Endothelial cell of umbilical vein (primary cell): Measurements from ENCODE around the gene BCL7A. TPM values are rescaled to one million over a fixed set of nuclear protein-coding genes. Genes with fewer than 3 reads are reported as not detected.

ENCODE experiments used
- BruUV-seq: library from RNA; stranded (reverse); fragments of 400-500 nt; replicated peaks from 2 replicates; lab custom pipeline; 2021; lab: Mats Ljungman, UMichigan
- CTCF ChIA-PET: fragments of 300-600, 350-600 bp; sonication (Branson Sonifier 250); formaldehyde crosslinking; loops from one replicate; lab custom pipeline; 2021; ENCODE audit warnings: antibody characterized with exemption, inconsistent platforms; lab: Charles Lee
- POLR2A ChIA-PET: fragments of 300-600, 350-600 bp; sonication (Branson Sonifier 250); formaldehyde crosslinking; loops from one replicate; lab custom pipeline; 2021; ENCODE audit warnings: antibody characterized with exemption, inconsistent platforms; lab: Charles Lee
- DNase-seq: peaks from one replicate; pipeline ENCODE4 v3.0.0-alpha.2; 2011; ENCODE audit warnings: low read depth, low spot score
- FAIRE-seq: peaks from 2 replicates; lab custom pipeline; 2011; peaks lifted over from hg19 to GRCh38; lab: Jason Lieb, UNC
- H2AFZ ChIP-seq: 2 replicates; pipeline ENCODE4 v1.6.0; 2012; ENCODE audit warnings: low read depth, low read length, control low read depth, inconsistent platforms
- H3K27ac ChIP-seq: 2 replicates; pipeline ENCODE4 v1.5.1; 2011; ENCODE audit warnings: low read depth, mild to moderate bottlenecking, control low read depth, low read length, moderate library complexity; ENCODE audit not compliant: insufficient read depth
- H3K27me3 ChIP-seq, 2 experiments: 2 replicates each; pipeline versions ENCODE4 v1.6.0 to v1.6.1; 2011; ENCODE audit warnings: low read length in 2 of 2, mixed read lengths in 1 of 2; ENCODE audit not compliant: control insufficient read depth in 2 of 2, insufficient read depth in 2 of 2
- H3K36me3 ChIP-seq, 2 experiments: 2 replicates in 1 of 2; 3 replicates in 1 of 2; pipeline ENCODE4 v1.5.1; 2011; ENCODE audit warnings: low read length in 2 of 2, mild to moderate bottlenecking in 1 of 2, moderate library complexity in 1 of 2; ENCODE audit not compliant: control insufficient read depth in 2 of 2, insufficient read depth in 2 of 2; ENCODE audit errors: extremely low read depth in 1 of 2
- H3K4me1 ChIP-seq: 3 replicates; pipeline ENCODE4 v1.5.1; 2011; ENCODE audit warnings: mild to moderate bottlenecking, low read length; ENCODE audit not compliant: control insufficient read depth, insufficient read depth; ENCODE audit errors: extremely low read depth
- H3K4me2 ChIP-seq: 2 replicates; pipeline ENCODE4 v1.6.1; 2011; ENCODE audit warnings: low read length, control low read depth, mixed read lengths; ENCODE audit not compliant: insufficient read depth
- H3K4me3 ChIP-seq, 3 experiments: fragments of 200-600 bp in 1 of 3; sonication (generic), shearing (Covaris generic) in 1 of 3; replicated peaks in 1 of 3; 2 replicates each; pipeline ENCODE4 v1.5.1; 2011 to 2016; ENCODE audit warnings: control low read depth in 3 of 3, low read length in 3 of 3, mild to moderate bottlenecking in 2 of 3, inconsistent platforms in 1 of 3, low read depth in 1 of 3, moderate library complexity in 1 of 3; ENCODE audit not compliant: insufficient read depth in 1 of 3
- H3K79me2 ChIP-seq: 2 replicates; pipeline ENCODE4 v1.6.0; 2012; ENCODE audit warnings: low read length, inconsistent platforms; ENCODE audit not compliant: control insufficient read depth, insufficient read depth
- H3K9ac ChIP-seq: replicated peaks from 2 replicates; pipeline ENCODE3; 2011; ENCODE audit warnings: low read length, control low read depth; ENCODE audit not compliant: insufficient read depth; ENCODE audit errors: extremely low read depth
- H3K9me1 ChIP-seq: replicated peaks from 3 replicates; pipeline ENCODE4 v1.6.0; 2011; ENCODE audit warnings: mild to moderate bottlenecking, low read length; ENCODE audit not compliant: control insufficient read depth, insufficient read depth; ENCODE audit errors: extremely low read depth
- H3K9me3 ChIP-seq: replicated peaks from 2 replicates; pipeline ENCODE4 v1.5.1; 2012; ENCODE audit warnings: low read length, inconsistent platforms; ENCODE audit not compliant: control insufficient read depth, insufficient read depth
- H4K20me1 ChIP-seq: replicated peaks from 2 replicates; pipeline ENCODE3; 2011; ENCODE audit warnings: mild to moderate bottlenecking, low read length; ENCODE audit not compliant: control insufficient read depth, insufficient read depth; ENCODE audit errors: extremely low read depth
- CTCF ChIP-seq, 2 donors: IDR thresholded peaks; 1 replicate in 1 of 2; 2 replicates in 1 of 2; pipeline ENCODE4 v1.5.1; 2011; ENCODE audit warnings: low read length in 2 of 2, mild to moderate bottlenecking in 2 of 2, moderate library complexity in 2 of 2, control low read depth in 1 of 2, inconsistent platforms in 1 of 2, low read depth in 1 of 2; ENCODE audit not compliant: insufficient read depth in 1 of 2; ENCODE audit errors: extremely low read depth in 1 of 2
- FOS ChIP-seq: IDR thresholded peaks from 2 replicates; pipeline ENCODE4 v1.6.1; 2011; ENCODE audit warnings: mild to moderate bottlenecking, low read length, moderate library complexity, borderline replicate concordance; ENCODE audit not compliant: insufficient read depth
- JUN ChIP-seq: IDR thresholded peaks from 2 replicates; pipeline ENCODE4 v1.6.1; 2011; ENCODE audit warnings: borderline replicate concordance, low read depth; ENCODE audit not compliant: insufficient read length, insufficient read depth
- MAX ChIP-seq: IDR thresholded peaks from 2 replicates; pipeline ENCODE4 v1.6.1; 2011; ENCODE audit not compliant: insufficient read depth, insufficient read length
- MYC ChIP-seq: IDR thresholded peaks from one replicate; pipeline ENCODE4 v1.6.1; 2011; ENCODE audit warnings: mild to moderate bottlenecking, low read depth, low read length
- POLR2A ChIP-seq: IDR thresholded peaks from 2 replicates; pipeline ENCODE4 v1.6.1; 2012; ENCODE audit warnings: low read depth, mild to moderate bottlenecking, control low read depth, low read length
- dilution Hi-C: fragments of 300-500 bp; cut with MboI; formaldehyde crosslinking; loops from one replicate; pipeline ENCODE4 v1.15.0; 2019; ENCODE audit warnings: low sequenced_read_pairs; ENCODE audit not compliant: extremely low pct_ligation_motif_present
- intact Hi-C: fragments of 100-400 bp; cut with micrococcal nuclease; formaldehyde crosslinking; loops from one replicate; pipeline ENCODE4 v1.10.0; 2022
- polyA plus RNA-seq, 4 experiments: library from polyadenylated mRNA; depleted of rRNA in 3 of 4; stranded (reverse) in 3 of 4; unstranded in 1 of 4; fragments of >200 nt; gene quantifications; 2 replicates each; pipeline versions ENCODE4 v1.2.1 to v1.2.3, GENCODE V29; 2011 to 2012; ENCODE audit warnings: missing spikeins in 1 of 4
- total RNA-seq: library from RNA; stranded (reverse); gene quantifications from 2 replicates; pipeline ENCODE4 v1.2.3, GENCODE V29; 2021

Gene BCL7A
- total and polyA plus RNA-seq, 2 donors (not counting 3 experiments of a cell fraction or from before 2014, with no cell fraction given): 9.7 to 11.1 TPM

GRCh38 chr12:121990114-121990647 is 31.5 kb upstream of the BCL7A start:
- no peak overlapping the region for H3K27ac ChIP-seq
- no peaks in the 10 kb centered on the region for H4K20me1 ChIP-seq
- intact Hi-C loops: no loop called here
- BruUV-seq: no TSS peak
- peaks cover 6% of the 10 kb centered on the region for H3K4me1 ChIP-seq
- H3K27me3 ChIP-seq: no peaks in the 10 kb centered on the region
- no peak for DNase-seq
- H3K4me3 ChIP-seq: no peak overlapping the region
- no peak overlapping the region for H3K4me2 ChIP-seq
- no peaks in the 10 kb centered on the region for H3K36me3 ChIP-seq
- TF ChIP-seq POLR2A: no peak
- TF ChIP-seq FOS: no peak
- no peak for TF ChIP-seq MAX
- no peak for TF ChIP-seq MYC
- no peak for TF ChIP-seq CTCF (IDR thresholded peaks at IDR 0.05; ENCODE audit: extremely low read depth in 1 of 2, insufficient read depth in 1 of 2, low read depth in 1 of 2, low read length in 2 of 2)
- no peak for TF ChIP-seq JUN
- H3K9ac ChIP-seq: no peak overlapping the region
- no peak for FAIRE-seq
- ChIA-PET POLR2A (no interaction called here), CTCF (interaction anchor here (1.0 kb wide), 1 partner anchor 72 kb away, joined by 3 read pairs; the partner anchor contains the start of gene CFAP251)
- no peaks in the 10 kb centered on the region for H3K9me1 ChIP-seq
- no peaks in the 10 kb centered on the region for H3K9me3 ChIP-seq
- dilution Hi-C loops: no loop called here
- H3K79me2 ChIP-seq: no peaks in the 10 kb centered on the region
- no peak overlapping the region for H2AFZ ChIP-seq
